ENCODE measurements around the gene ECT2L.
A peak's percentile ranks its signal among the peaks of the same experiment; 100 is the strongest.

The ECT2L gene

DNA sequence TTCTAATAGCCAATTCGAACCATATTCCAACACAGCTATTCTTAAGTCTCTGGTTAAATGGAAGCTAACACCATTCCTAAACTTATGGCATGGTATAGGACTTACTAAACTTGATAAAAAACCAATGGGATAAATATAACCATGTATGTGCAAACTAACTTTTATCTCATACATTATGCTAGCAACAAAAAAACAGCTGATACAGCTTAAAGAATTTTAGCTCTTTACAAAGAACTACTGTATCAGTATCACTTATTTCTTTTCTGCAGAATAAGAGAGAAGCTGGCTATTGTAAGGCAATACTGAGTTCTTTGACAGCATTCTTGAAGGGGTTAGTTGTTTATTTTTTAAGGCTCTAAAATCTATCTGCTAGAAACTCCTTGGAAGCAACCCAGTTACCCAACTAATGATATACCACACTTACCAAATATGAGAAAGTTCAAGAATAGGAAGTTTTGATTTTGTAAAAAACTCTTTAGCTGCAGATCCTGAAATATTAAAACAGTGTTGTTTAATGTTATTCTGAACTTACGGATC lies 147.3 kb downstream of the ECT2L start:
- DNase-seq, result no peak

- DNase-seq, result peak; percentile 69
Measured at GRCh38 chr6:138944412-138944811, 148.5 kb downstream of the ECT2L start.

DNA sequence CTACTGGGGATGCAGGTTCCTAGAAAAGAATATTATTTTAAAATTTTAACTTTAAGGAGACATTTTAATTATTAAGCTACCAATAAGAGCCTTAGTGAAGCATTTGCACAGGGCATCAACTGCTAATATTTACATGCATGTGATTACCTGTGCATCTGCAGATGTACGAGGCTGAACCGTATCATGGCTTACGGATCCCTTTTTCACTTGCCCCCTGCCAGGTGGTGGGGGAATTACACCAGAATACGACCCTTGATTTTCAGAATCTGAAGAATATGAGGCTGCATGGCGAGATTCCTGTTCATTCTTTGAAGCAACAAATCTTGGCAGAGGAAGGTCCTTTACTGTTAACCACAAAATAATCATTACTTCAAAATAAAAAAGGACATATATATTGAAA lies 149.5 kb downstream of the ECT2L start:
- DNase-seq, result no peak

DNA sequence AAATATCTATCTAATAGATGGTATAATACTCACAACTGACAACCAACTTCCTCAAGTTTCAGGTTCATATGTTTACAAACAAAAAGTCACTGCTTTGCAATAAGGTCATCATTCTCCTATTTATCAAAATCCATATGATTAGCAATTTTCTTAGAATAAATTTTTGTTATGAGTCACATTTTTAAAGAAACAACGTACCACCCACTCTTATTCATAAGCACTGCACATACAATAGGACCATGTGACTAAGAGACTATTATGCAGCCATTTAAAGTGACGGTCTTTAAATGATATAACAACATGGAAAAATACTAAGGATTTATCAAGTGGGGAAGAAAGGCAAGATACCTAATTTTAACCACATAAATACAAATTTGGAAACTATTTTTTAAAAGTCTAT lies 152.1 kb downstream of the ECT2L start:
- DNase-seq, result no peak

- DNase-seq, result no peak
Measured at GRCh38 chr6:138948546-138949179, 152.8 kb downstream of the ECT2L start.

DNA sequence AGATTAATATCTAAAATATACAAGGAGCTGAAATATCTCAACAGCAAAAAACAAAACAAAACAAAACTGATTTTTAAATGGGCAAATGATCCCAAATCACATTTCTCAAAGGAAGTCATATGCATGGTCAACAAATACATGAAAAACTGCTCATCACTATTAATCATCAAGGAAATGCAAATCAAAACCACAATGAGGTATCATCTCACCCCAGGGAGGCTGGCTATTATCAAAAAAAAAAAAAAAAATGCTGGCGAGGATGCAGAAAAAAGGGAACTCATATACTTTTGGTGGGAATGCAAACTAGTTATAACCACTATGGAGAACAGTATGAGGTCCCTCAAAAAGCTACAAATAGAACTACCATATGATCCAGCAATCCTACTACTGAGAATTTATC lies 157.6 kb downstream of the ECT2L start:
- no peak for DNase-seq

Measured in activated effector memory CD4-positive, alpha-beta T cell treated with anti-CD3 and anti-CD28 coated beads, Interleukin-2, amount 50 U/mL, for 16 hours (primary cell).